ENCODE results near the gene INSYN2B.

DNA sequence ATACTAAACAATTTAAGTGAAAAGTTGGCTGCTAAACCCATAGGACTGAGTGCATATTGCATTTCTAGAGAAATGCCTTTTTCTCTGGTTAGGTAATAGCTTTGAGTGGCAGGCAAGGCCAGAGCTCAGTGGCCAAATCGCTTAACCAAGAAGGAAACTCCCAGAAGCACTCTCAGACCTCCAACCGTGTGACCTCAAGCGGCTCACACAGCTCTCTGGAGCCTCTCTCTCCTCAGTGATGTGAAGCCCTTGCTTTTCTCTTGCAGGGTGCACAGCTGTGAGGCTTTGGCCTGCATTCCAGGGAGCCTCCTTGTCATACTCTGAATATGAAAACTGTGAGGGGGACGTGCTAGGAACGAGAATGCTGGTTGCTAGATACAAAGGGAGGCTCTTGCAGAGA, 106.7 kb downstream of the INSYN2B start:
- TF ChIP-seq, protein P1, sequence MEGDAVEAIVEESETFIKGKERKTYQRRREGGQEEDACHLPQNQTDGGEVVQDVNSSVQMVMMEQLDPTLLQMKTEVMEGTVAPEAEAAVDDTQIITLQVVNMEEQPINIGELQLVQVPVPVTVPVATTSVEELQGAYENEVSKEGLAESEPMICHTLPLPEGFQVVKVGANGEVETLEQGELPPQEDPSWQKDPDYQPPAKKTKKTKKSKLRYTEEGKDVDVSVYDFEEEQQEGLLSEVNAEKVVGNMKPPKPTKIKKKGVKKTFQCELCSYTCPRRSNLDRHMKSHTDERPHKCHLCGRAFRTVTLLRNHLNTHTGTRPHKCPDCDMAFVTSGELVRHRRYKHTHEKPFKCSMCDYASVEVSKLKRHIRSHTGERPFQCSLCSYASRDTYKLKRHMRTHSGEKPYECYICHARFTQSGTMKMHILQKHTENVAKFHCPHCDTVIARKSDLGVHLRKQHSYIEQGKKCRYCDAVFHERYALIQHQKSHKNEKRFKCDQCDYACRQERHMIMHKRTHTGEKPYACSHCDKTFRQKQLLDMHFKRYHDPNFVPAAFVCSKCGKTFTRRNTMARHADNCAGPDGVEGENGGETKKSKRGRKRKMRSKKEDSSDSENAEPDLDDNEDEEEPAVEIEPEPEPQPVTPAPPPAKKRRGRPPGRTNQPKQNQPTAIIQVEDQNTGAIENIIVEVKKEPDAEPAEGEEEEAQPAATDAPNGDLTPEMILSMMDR (conservative IDR thresholded peaks at IDR 0.05; ENCODE audit: low read depth in 2 of 2) = no peak
- TF ChIP-seq POLR2AphosphoS5 (IDR thresholded peaks at IDR 0.05; ENCODE audit: low read depth) (no peak), STAT1 (IDR thresholded peaks at IDR 0.05; ENCODE audit: unreplicated experiment) (no peak), CREB1 (CRISPR knock-in tag; IDR thresholded peaks at IDR 0.05; ENCODE audit: low read depth) (no peak), EZH2phosphoT487 (IDR thresholded peaks at IDR 0.05; ENCODE audit: unreplicated experiment) (no peak)
- TF ChIP-seq, protein P2, sequence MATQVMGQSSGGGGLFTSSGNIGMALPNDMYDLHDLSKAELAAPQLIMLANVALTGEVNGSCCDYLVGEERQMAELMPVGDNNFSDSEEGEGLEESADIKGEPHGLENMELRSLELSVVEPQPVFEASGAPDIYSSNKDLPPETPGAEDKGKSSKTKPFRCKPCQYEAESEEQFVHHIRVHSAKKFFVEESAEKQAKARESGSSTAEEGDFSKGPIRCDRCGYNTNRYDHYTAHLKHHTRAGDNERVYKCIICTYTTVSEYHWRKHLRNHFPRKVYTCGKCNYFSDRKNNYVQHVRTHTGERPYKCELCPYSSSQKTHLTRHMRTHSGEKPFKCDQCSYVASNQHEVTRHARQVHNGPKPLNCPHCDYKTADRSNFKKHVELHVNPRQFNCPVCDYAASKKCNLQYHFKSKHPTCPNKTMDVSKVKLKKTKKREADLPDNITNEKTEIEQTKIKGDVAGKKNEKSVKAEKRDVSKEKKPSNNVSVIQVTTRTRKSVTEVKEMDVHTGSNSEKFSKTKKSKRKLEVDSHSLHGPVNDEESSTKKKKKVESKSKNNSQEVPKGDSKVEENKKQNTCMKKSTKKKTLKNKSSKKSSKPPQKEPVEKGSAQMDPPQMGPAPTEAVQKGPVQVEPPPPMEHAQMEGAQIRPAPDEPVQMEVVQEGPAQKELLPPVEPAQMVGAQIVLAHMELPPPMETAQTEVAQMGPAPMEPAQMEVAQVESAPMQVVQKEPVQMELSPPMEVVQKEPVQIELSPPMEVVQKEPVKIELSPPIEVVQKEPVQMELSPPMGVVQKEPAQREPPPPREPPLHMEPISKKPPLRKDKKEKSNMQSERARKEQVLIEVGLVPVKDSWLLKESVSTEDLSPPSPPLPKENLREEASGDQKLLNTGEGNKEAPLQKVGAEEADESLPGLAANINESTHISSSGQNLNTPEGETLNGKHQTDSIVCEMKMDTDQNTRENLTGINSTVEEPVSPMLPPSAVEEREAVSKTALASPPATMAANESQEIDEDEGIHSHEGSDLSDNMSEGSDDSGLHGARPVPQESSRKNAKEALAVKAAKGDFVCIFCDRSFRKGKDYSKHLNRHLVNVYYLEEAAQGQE (IDR thresholded peaks at IDR 0.05; ENCODE audit: unreplicated experiment) = no peak
